A549 (cell line): ENCODE data around the gene GCG. TPM values are rescaled to one million over a fixed set of nuclear protein-coding genes. Genes with fewer than 3 reads are reported as not detected.

ENCODE experiments used
- ATAC-seq, 2 experiments: fragments of 200-7000 bp in 1 of 2; fragments of >200 bp in 1 of 2; cut with Nextera tagmentation in 1 of 2; cut with Tn5 transposase in 1 of 2; 3 replicates each; pipeline versions ENCODE4 v1.8.0 to v1.9.1; 2018 to 2020; ENCODE audit warnings: mild to moderate bottlenecking in 1 of 2, moderate library complexity in 1 of 2
- CTCF ChIA-PET: fragments of 300-600 bp; sonication (Branson Sonifier 250); formaldehyde crosslinking; extraction: SDS; loops from one replicate; lab custom pipeline; 2021; ENCODE audit warnings: antibody characterized with exemption, inconsistent platforms; lab: Yijun Ruan, JAX
- POLR2A ChIA-PET: fragments of 350-600 bp; formaldehyde crosslinking; extraction: SDS; loops from one replicate; lab custom pipeline; 2021; ENCODE audit warnings: antibody characterized with exemption, inconsistent platforms; lab: Yijun Ruan, JAX
- DNase-seq, 2 experiments: peaks; one replicate each; pipeline versions ENCODE4 v3.0.0 to v3.0.0-alpha.2; 2011 to 2016; ENCODE audit warnings: low read depth in 1 of 2, low spot score in 1 of 2
- FAIRE-seq: peaks from 2 replicates; lab custom pipeline; 2011; peaks lifted over from hg19 to GRCh38; lab: Jason Lieb, UNC
- H3K27ac ChIP-seq, 2 experiments: fragments of >200 bp; sonication (Bioruptor Twin); formaldehyde crosslinking; 3 replicates each; pipeline ENCODE4 v1.5.1; 2016 to 2017
- H3K4me1 ChIP-seq: fragments of >200 bp; sonication (Bioruptor Twin); formaldehyde crosslinking; 3 replicates; pipeline ENCODE4 v1.6.1; 2016
- H3K4me2 ChIP-seq: fragments of >200 bp; sonication (Bioruptor Twin); formaldehyde crosslinking; 3 replicates; pipeline ENCODE4 v1.6.1; 2016
- H3K4me3 ChIP-seq: fragments of >200 bp; sonication (Bioruptor Twin); formaldehyde crosslinking; 3 replicates; pipeline ENCODE4 v1.5.1; 2016
- H3K9me3 ChIP-seq: fragments of >200 bp; sonication (Bioruptor Twin); formaldehyde crosslinking; 3 replicates; pipeline ENCODE4 v1.6.1; 2016
- CBX8 ChIP-seq: fragments of 200-600 bp; sonication (generic); IDR thresholded peaks from 2 replicates; pipeline ENCODE4 v1.6.1; 2016
- FOSL2 ChIP-seq, 2 experiments: fragments of 450-650 bp in 1 of 2; fragments of >200 bp in 1 of 2; sonication (Bioruptor Twin) in 1 of 2; formaldehyde crosslinking; IDR thresholded peaks; 2 replicates each; pipeline versions ENCODE4 v1.5.0 to v1.6.1; 2016 to 2020; ENCODE audit warnings: mild to moderate bottlenecking in 1 of 2, moderate library complexity in 1 of 2
- HDAC2 ChIP-seq: fragments of 200-600 bp; sonication (generic); IDR thresholded peaks from 2 replicates; pipeline ENCODE4 v1.6.1; 2016
- HEYL ChIP-seq: fragments of 250-450 bp; sonication (Bioruptor Pico); IDR thresholded peaks from 2 replicates; pipeline ENCODE4 v1.8.0; 2021; ENCODE audit warnings: mild to moderate bottlenecking, moderate library complexity
- HOXB13 ChIP-seq: fragments of 250-450 bp; sonication (Bioruptor Pico); IDR thresholded peaks from 2 replicates; pipeline ENCODE4 v1.5.0; 2020; ENCODE audit warnings: low read depth, mild to moderate bottlenecking, moderate library complexity
- JUNB ChIP-seq: fragments of >200 bp; sonication (Bioruptor Twin); formaldehyde crosslinking; IDR thresholded peaks from 2 replicates; pipeline ENCODE4 v1.6.1; 2016
- KDM1A ChIP-seq: fragments of 200-600 bp; sonication (generic); IDR thresholded peaks from 2 replicates; pipeline ENCODE4 v1.6.1; 2016; ENCODE audit warnings: low read depth, mild to moderate bottlenecking
- MAFK ChIP-seq: fragments of 450-650 bp; IDR thresholded peaks from 2 replicates; pipeline ENCODE4 v1.6.1; 2014; ENCODE audit not compliant: partially characterized antibody
- MYC ChIP-seq: IDR thresholded peaks from 2 replicates; pipeline ENCODE4 v1.6.1; 2012; ENCODE audit warnings: mild to moderate bottlenecking, inconsistent platforms, low read length, improper control_type of control experiment, borderline replicate concordance
- NFE2L2 ChIP-seq: fragments of 150-350 bp; conservative IDR thresholded peaks from 2 replicates; pipeline ENCODE4 v1.6.1; 2014; ENCODE audit warnings: low read length
- NR3C1 ChIP-seq: fragments of >200 bp; sonication (Bioruptor Twin); formaldehyde crosslinking; IDR thresholded peaks from 3 replicates; pipeline ENCODE4 v1.6.1; 2017
- PHF8 ChIP-seq: fragments of 200-600 bp; sonication (generic); IDR thresholded peaks from 2 replicates; pipeline ENCODE4 v1.6.1; 2016; ENCODE audit warnings: low read depth, mild to moderate bottlenecking, antibody characterized with exemption, moderate library complexity, borderline replicate concordance
- SMC3 ChIP-seq: fragments of >200 bp; sonication (Bioruptor Twin); formaldehyde crosslinking; IDR thresholded peaks from 3 replicates; pipeline ENCODE4 v1.6.1; 2018; ENCODE audit warnings: inconsistent platforms
- TP53 ChIP-seq: fragments of 250-450 bp; sonication (Bioruptor Pico); IDR thresholded peaks from 2 replicates; pipeline ENCODE4 v1.5.0; 2021; ENCODE audit warnings: mild to moderate bottlenecking, moderate library complexity
- ZFP36 ChIP-seq: fragments of 450-650 bp; IDR thresholded peaks from 2 replicates; pipeline ENCODE4 v1.6.1; 2014; ENCODE audit warnings: borderline replicate concordance; ENCODE audit not compliant: partially characterized antibody
- WGBS: methylation state at CpG from one replicate; pipeline ENCODE4 v1.1.6; 2017; ENCODE audit errors: missing lambda C conversion rate; 5-methylcytosine and 5-hydroxymethylcytosine counted together
- polyA minus RNA-seq: library from RNA; depleted of rRNA, polyadenylated mRNA; stranded (reverse); fragments of >200 nt; gene quantifications from 2 replicates; pipeline ENCODE4 v1.2.3, GENCODE V29; 2011; rRNA and poly(A)+ RNA removed
- polyA plus RNA-seq, 4 experiments: library from polyadenylated mRNA; depleted of rRNA in 3 of 4; stranded (reverse); fragments of >200 nt; fragmentation: RNase III in 1 of 4; extraction: RNeasy Plus Mini Kit Qiagen cat#74134 plus additional on column Dnase treatment in 1 of 4; gene quantifications; 2 replicates in 3 of 4; 3 replicates in 1 of 4; pipeline ENCODE4 v1.2.3, GENCODE V29; 2011 to 2017
- TF ChIP-seq, protein P1 (sequence below): fragments of 450-650 bp; IDR thresholded peaks from 2 replicates; pipeline ENCODE4 v1.6.1; 2014; ENCODE audit warnings: antibody characterized with exemption
- TF ChIP-seq, protein P2 (sequence below): fragments of >200 bp; sonication (Bioruptor Twin); formaldehyde crosslinking; IDR thresholded peaks from 3 replicates; pipeline ENCODE4 v1.5.1; 2016
- TF ChIP-seq, protein P3 (sequence below): fragments of >200 bp; sonication (Bioruptor Twin); formaldehyde crosslinking; IDR thresholded peaks from 2 replicates; pipeline ENCODE4 v1.6.1; 2016

The GCG gene
- polyA plus RNA-seq (2011; rRNA removed) (not detected in 2 replicates), polyA plus RNA-seq (2017; fragmentation: RNase III; extraction: RNeasy Plus Mini Kit Qiagen cat#74134 plus additional on column Dnase treatment) (not detected in 3 replicates), polyA minus RNA-seq (not detected in 2 replicates)
- polyA plus RNA-seq (2012; cell fraction: cytosol; rRNA removed) = not detected in 2 replicates
- not detected in 2 replicates for polyA plus RNA-seq (2012; cell fraction: nucleus; rRNA removed)

DNA sequence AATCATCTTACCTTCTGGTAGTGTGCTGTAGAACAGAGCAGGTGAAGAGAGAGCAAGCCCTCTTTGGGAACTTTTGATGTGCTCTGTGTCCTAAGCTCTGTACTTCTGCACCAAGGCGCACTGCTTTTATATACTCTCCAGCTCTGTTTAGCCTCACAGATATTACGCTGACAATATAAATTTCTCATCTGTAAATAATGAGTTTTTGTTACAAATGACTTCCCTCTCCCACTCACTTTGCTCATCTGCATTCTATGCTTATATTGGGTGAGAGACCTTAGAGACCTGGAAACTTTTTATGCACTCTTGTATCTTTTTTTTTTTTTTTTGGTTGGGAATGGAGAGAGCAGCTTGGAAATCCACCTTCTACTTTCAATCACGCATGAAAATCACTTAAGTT lies at the start of gene GCG:
GCG (minus strand) TSS at position 101 of the 400 bp plus-strand sequence. CDS start 3,069 bp downstream, outside the sequence.
- Histone ChIP-seq H3K4me3 (no peak within 1 kb of the TSS), H3K27ac (no peak within 1 kb of the TSS), H3K4me2 (no peak within 1 kb of the TSS), H3K4me1 (no peaks in the 10 kb centered on the region), H3K9me3 (no peaks in the 10 kb centered on the region)
- ATAC-seq (no peak), FAIRE-seq (no peak), DNase-seq (no peak)
- 52% methylated on average over 3 of the region's 3 CpGs for WGBS
- ChIA-PET POLR2A (no interaction called here), CTCF (interaction anchor here (0.8 to 2.2 kb wide), 2 partner anchors 14 to 146 kb away, joined by 5 to 7 read pairs; no protein-coding TSS in a partner anchor)
- TF ChIP-seq, protein P1, sequence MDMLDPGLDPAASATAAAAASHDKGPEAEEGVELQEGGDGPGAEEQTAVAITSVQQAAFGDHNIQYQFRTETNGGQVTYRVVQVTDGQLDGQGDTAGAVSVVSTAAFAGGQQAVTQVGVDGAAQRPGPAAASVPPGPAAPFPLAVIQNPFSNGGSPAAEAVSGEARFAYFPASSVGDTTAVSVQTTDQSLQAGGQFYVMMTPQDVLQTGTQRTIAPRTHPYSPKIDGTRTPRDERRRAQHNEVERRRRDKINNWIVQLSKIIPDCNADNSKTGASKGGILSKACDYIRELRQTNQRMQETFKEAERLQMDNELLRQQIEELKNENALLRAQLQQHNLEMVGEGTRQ = no peak
- TF ChIP-seq CBX8 (no peak), JUNB (no peak), NFE2L2 (no peak), ZFP36 (no peak)
- TF ChIP-seq, protein P2, sequence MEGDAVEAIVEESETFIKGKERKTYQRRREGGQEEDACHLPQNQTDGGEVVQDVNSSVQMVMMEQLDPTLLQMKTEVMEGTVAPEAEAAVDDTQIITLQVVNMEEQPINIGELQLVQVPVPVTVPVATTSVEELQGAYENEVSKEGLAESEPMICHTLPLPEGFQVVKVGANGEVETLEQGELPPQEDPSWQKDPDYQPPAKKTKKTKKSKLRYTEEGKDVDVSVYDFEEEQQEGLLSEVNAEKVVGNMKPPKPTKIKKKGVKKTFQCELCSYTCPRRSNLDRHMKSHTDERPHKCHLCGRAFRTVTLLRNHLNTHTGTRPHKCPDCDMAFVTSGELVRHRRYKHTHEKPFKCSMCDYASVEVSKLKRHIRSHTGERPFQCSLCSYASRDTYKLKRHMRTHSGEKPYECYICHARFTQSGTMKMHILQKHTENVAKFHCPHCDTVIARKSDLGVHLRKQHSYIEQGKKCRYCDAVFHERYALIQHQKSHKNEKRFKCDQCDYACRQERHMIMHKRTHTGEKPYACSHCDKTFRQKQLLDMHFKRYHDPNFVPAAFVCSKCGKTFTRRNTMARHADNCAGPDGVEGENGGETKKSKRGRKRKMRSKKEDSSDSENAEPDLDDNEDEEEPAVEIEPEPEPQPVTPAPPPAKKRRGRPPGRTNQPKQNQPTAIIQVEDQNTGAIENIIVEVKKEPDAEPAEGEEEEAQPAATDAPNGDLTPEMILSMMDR = no peak

DNA sequence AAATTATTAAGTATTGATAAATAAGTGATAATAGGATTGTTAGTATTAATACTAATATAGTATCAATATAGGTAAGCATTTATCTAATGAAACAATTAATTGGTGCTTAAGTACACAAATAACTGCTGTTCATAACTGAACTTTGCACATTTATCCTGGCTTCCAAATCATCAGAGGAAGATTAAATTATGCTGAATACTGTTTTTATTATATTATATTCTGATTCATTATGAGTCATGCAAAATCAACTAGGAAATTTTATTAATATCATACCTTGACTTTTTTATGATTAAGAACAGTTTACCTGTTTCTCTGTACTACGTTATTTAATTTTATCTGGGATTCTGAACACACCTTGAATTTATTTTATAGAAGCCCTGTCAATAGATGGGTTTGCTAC lies 48.6 kb upstream of the GCG start:
- H3K27ac ChIP-seq = no peak overlapping the region
- FAIRE-seq = no peak
- no peaks in the 10 kb centered on the region for H3K9me3 ChIP-seq
- DNase-seq = no peak
- ChIA-PET CTCF (no interaction called here), POLR2A (no interaction called here)
- no peak overlapping the region for H3K4me3 ChIP-seq
- 30% methylated on average over 1 of the region's 1 CpG for WGBS
- no peaks in the 10 kb centered on the region for H3K4me1 ChIP-seq
- no peak for TF ChIP-seq HDAC2
- TF ChIP-seq, protein P2 = no peak
- no peak for TF ChIP-seq MAFK
- TF ChIP-seq TP53 (CRISPR knock-in tag) = no peak
- no peak for TF ChIP-seq HEYL (CRISPR knock-in tag)
- no peak for TF ChIP-seq KDM1A
- TF ChIP-seq FOSL2 (IDR thresholded peaks at IDR 0.05) = no peak
- no peak for TF ChIP-seq FOSL2 (CRISPR knock-in tag; IDR thresholded peaks at IDR 0.05)
- no peak for TF ChIP-seq PHF8
- TF ChIP-seq MYC = no peak
- TF ChIP-seq, protein P3, sequence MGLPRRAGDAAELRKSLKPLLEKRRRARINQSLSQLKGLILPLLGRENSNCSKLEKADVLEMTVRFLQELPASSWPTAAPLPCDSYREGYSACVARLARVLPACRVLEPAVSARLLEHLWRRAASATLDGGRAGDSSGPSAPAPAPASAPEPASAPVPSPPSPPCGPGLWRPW = no peak
- H3K4me2 ChIP-seq = no peak overlapping the region
- ATAC-seq = no peak

DNA sequence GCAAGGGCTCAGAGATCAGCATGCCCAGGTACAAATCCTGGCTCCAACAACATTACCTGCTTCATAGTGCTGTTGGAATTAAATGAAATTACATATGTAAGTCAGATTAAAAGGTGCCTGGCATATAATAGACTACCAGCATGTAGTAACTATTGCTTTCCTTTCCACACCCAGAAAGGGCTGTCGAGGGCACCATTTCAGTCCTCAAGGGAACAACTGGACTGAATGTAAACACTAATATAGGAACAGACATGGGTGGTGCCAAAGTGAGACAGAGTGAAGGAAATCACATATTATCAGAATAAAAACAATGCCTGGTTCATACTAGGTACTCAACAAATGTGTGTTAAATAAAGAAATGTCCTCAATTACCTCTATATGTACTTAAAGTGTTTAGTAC lies 47.9 kb upstream of the GCG start:
- H3K4me2 ChIP-seq = no peak overlapping the region
- H3K27ac ChIP-seq = no peak overlapping the region
- FAIRE-seq (no peak), DNase-seq (no peak), ATAC-seq (no peak)
- H3K9me3 ChIP-seq = no peaks in the 10 kb centered on the region
- no peak overlapping the region for H3K4me3 ChIP-seq
- CTCF ChIA-PET = no interaction called here
- H3K4me1 ChIP-seq = no peaks in the 10 kb centered on the region
- WGBS = 40% methylated on average over 1 of the region's 1 CpG
- TF ChIP-seq JUNB = no peak
- TF ChIP-seq HOXB13 (CRISPR knock-in tag) = no peak
- no peak for TF ChIP-seq NR3C1
- TF ChIP-seq SMC3 = no peak
- TF ChIP-seq, protein P1 = no peak
- POLR2A ChIA-PET = no interaction called here
